KBM-7 (cell line): Measurements from ENCODE around the gene OR10AD1.
A peak's percentile ranks its signal among the peaks of the same experiment; 100 is the strongest.
"Not testable (repeated sequence)": the region's sequence is repeated elsewhere in the genome, so short reads cannot be mapped to it uniquely, and the experiment has no call there.

Experiments
- DNase-seq: peaks from one replicate; pipeline ENCODE4 v3.0.0-alpha.2; 2015
- in situ Hi-C: fragments of 300-500 bp; cut with MboI; formaldehyde crosslinking; loops from 2 replicates; pipeline ENCODE4 v1.14.3; 2020; ENCODE audit warnings: low sequenced_read_pairs, low pct_unique_long_range_greater_than_20kb, mixed read lengths

Gene OR10AD1

GRCh38 chr12:48169011-48169410, 34.1 kb downstream of the OR10AD1 start:
- in situ Hi-C loops: no loop called here

GRCh38 chr12:48165089-48165981, 37.8 kb downstream of the OR10AD1 start:
- peak; percentile 40 for DNase-seq

More at GRCh38 chr12:48169011-48169410, 34.1 kb downstream of the OR10AD1 start:
- DNase-seq: no peak

GRCh38 chr12:48164451-48164850, 38.6 kb downstream of the OR10AD1 start:
- DNase-seq: no peak
- in situ Hi-C loops: no loop called here

More at GRCh38 chr12:48165089-48165981, 37.8 kb downstream of the OR10AD1 start:
- in situ Hi-C loops: no loop called here

GRCh38 chr12:48163150-48163747, 39.8 kb downstream of the OR10AD1 start:
- in situ Hi-C loops: no loop called here
- no peak for DNase-seq

- in situ Hi-C loops: no loop called here
- peak; percentile 82 for DNase-seq
These were observed 42.3 kb downstream of the OR10AD1 start for GRCh38 chr12:48160807-48161206.

GRCh38 chr12:48160046-48160445, 43.0 kb downstream of the OR10AD1 start:
- in situ Hi-C loops: no loop called here
- peak; percentile 39 for DNase-seq

GRCh38 chr12:48157889-48158370, 45.2 kb downstream of the OR10AD1 start:
- in situ Hi-C loops: no loop called here
- no peak for DNase-seq

GRCh38 chr12:48157018-48157888, 45.8 kb downstream of the OR10AD1 start, which contains the start of gene ASB8:
TSS of gene ASB8 (minus strand) at chr12:48157515. CDS start at chr12:48153496, 4,019 bp downstream.
- in situ Hi-C loops: no loop called here
- DNase-seq: peak; percentile 98

- DNase-seq: no peak
- in situ Hi-C loops: no loop called here
These were observed 46.5 kb downstream of the OR10AD1 start for GRCh38 chr12:48156652-48157017.

GRCh38 chr12:48155786-48156185, 47.3 kb downstream of the OR10AD1 start:
- DNase-seq, in situ Hi-C loops: not testable (repeated sequence)
